AG04449 (cell line): ENCODE results near the gene PDZD4.
A peak's percentile ranks its signal among the peaks of the same experiment; 100 is the strongest.

Experiments used
- CTCF ChIA-PET: fragments of 350-600 bp; formaldehyde crosslinking; extraction: SDS; loops from one replicate; lab custom pipeline; 2021; ENCODE audit warnings: antibody characterized with exemption; lab: Yijun Ruan, JAX
- POLR2A ChIA-PET: fragments of 400-600, 350-600 bp; formaldehyde crosslinking; extraction: SDS; loops from one replicate; lab custom pipeline; 2020; ENCODE audit warnings: antibody characterized with exemption, inconsistent platforms; lab: Yijun Ruan, JAX
- DNase-seq: peaks from one replicate; pipeline ENCODE4 v3.0.0-alpha.2; 2010; ENCODE audit warnings: low read depth, low spot score
- H3K4me3 ChIP-seq: 2 replicates; pipeline ENCODE4 v1.5.1; 2011; ENCODE audit warnings: low read depth, mild to moderate bottlenecking, control low read depth, low read length
- TF ChIP-seq, protein P1 (sequence below): IDR thresholded peaks from one replicate; pipeline ENCODE4 v1.5.1; 2011; ENCODE audit warnings: mild to moderate bottlenecking, moderate library complexity, low read length, control low read depth, inconsistent platforms; ENCODE audit not compliant: insufficient read depth; ENCODE audit errors: missing control alignments

The PDZD4 gene

DNA sequence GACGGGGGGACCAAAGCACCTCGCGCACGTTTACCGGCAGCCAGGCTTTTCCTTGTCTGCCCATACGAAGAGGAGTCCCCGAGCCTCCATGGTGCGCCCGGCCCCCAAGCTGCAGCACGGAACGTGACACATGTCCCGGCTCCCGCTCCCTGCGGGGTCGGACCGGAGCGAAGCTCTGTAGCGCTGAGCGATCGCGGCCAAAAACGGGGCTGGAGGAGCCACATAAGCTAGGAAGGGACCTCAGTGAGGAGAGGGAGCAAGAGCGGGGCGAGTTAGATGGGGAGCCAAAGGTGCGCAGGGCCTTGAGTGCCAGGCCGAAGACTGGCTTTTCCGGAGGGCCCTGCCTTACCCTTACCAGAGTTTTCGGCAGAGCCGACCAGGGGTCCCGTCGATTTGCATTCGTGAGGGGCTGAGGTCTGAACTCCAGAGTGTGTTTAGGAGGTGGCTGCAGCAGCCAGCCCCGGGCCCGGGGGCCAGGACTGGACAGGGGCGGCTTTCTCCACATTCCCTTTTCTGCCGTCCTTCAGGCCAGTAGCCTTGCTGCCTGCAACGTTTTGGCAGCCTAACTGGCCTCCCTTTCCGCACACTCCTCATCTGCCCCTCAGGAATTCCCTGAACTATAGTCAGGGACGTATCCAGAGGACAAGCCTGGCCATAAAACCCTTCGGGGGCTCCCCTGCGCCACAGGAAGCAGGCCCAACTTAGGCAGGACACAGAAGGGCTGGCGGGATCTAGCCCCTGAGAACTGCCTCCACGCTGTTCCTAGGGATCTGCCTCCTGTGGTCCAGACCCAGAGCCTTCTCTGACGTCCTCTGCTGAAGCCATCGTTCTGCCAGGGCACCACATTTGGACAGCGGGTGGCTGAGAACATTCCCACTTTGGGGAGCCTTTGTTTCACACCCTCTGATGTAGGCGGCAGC, 35.2 kb downstream of the PDZD4 start:
- DNase-seq: no peak
- TF ChIP-seq, protein P1, sequence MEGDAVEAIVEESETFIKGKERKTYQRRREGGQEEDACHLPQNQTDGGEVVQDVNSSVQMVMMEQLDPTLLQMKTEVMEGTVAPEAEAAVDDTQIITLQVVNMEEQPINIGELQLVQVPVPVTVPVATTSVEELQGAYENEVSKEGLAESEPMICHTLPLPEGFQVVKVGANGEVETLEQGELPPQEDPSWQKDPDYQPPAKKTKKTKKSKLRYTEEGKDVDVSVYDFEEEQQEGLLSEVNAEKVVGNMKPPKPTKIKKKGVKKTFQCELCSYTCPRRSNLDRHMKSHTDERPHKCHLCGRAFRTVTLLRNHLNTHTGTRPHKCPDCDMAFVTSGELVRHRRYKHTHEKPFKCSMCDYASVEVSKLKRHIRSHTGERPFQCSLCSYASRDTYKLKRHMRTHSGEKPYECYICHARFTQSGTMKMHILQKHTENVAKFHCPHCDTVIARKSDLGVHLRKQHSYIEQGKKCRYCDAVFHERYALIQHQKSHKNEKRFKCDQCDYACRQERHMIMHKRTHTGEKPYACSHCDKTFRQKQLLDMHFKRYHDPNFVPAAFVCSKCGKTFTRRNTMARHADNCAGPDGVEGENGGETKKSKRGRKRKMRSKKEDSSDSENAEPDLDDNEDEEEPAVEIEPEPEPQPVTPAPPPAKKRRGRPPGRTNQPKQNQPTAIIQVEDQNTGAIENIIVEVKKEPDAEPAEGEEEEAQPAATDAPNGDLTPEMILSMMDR: no peak
- H3K4me3 ChIP-seq: peak overlapping the region; percentile 70
- ChIA-PET POLR2A (interaction anchor here (0.9 to 1.9 kb wide), 6 partner anchors 14 to 139 kb away, joined by 4 to 8 read pairs (median 6); partner anchors contain the start of genes NAA10 and SRPK3), CTCF (interaction anchor here (1.1 to 2.1 kb wide), 2 partner anchors 131 to 152 kb away, joined by 3 to 6 read pairs; partner anchors contain the start of gene ARHGAP4)

DNA sequence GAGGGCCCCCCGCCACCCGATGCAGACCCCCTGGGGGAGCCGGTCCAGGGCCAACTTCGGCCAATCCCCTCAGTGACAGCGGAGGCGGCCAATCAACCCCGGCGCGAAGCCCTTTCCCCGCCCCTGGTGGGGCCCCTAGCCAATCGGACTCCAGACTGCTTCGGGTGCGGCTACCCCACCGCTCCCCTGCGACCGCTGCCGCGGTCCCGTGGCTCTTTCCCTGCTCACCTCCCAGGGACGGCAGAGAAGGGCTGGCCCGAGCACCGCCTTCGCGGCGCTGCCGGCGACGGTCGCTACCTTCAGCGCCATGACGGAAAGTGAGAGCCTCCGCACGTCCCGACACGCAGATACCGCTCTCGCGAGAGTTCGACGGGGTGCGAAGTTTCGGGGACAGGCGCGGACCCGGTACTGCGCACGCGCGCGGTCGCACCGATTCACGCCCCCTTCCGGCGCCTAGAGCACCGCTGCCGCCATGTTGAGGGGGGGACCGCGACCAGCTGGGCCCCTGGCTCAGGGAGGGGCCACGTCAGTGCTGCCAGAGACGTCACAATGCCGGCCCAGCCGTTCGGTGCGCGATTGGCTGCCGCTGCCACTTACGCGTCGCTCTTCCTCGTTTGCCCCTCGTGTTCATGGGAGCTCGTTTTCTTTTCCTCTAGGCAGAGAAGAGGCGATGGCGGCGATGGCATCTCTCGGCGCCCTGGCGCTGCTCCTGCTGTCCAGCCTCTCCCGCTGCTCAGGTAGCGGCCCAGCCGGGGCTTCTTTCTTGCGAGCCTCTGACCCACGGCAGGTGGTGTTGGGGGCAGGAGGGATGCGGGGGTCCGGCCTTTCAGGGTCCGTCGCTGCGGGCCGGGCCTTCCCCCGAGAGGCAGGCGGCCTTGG, 36.1 kb downstream of the PDZD4 start, which contains the start of the genes IDH3G and SSR4:
TSS of gene IDH3G (minus strand) at position 358 of the 879 bp plus-strand sequence. CDS start at position 309, 49 bp downstream.
TSS of gene SSR4 (plus strand) at position 651 of the 879 bp plus-strand sequence. CDS start at position 671, 20 bp downstream.
- CTCF ChIA-PET: interaction anchor here (0.7 to 2.1 kb wide), 5 partner anchors 9 to 152 kb away, joined by 3 to 6 read pairs (median 4); partner anchors contain the start of genes ARHGAP4, PLXNB3 and SRPK3
- TF ChIP-seq, protein P1: peak; percentile 38
- POLR2A ChIA-PET: interaction anchor here (0.6 to 1.9 kb wide), 8 partner anchors 9 to 140 kb away, joined by 4 to 8 read pairs (median 6); partner anchors contain the start of genes NAA10 and SRPK3
- peak; percentile 59 for DNase-seq
- H3K4me3 ChIP-seq: peak within 1 kb of the TSS; percentile 84

DNA sequence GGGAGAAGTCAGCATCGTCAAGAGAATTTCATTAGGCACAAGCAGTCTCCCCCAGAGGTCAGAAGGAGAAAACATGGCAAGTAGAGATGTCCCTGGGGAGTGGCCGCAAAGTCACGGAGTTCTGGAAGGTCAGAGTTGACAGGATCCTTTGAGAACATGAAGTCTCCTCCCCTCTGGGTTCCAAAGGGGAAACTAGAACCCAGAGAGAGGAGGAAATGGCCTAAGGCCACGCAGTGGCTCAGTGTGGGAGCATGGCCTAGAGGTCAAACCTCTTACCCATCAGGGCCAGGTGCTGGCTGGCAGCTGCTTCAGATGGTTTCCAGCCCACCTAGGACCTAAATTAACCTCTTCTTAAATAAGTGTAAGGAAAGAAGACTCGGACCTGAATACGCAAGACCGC, 37.1 kb downstream of the PDZD4 start:
- peak overlapping the region; percentile 84 for H3K4me3 ChIP-seq
- no peak for DNase-seq
- CTCF ChIA-PET: interaction anchor here (1.0 to 2.1 kb wide), 3 partner anchors 8 to 153 kb away, joined by 4 to 6 read pairs (median 4); partner anchors contain the start of gene PLXNB3
- TF ChIP-seq, protein P1: no peak
- POLR2A ChIA-PET: interaction anchor here (1.8 to 1.9 kb wide), 2 partner anchors 27 to 135 kb away, joined by 5 to 8 read pairs; no protein-coding TSS in a partner anchor

DNA sequence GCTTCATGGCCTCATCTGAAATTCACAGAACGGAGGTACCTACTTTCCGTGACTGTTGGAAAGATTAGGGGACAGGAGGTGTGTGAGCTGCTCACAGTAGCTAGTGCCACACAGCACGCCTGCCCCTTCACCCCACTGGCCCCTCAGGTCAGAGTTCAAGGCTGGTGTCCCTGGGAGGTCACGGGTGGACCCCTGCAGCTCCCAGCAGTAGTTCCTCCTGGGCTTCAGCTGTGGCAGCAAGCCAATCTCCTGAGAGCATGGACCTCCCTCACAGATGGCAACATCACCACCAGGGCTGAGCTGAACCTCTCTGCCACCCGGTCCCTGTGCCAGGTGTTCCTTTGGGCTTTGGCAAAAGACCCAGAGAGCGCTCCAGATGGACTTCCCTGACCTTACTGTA, 38.0 kb downstream of the PDZD4 start:
- peak overlapping the region; percentile 6; the same call in 1 of the 2 replicates for H3K4me3 ChIP-seq
- ChIA-PET POLR2A (interaction anchor here (0.6 kb wide), 1 partner anchor 13 kb away, joined by 3 read pairs; no protein-coding TSS in a partner anchor), CTCF (no interaction called here)
- TF ChIP-seq, protein P1: no peak
- DNase-seq: no peak

DNA sequence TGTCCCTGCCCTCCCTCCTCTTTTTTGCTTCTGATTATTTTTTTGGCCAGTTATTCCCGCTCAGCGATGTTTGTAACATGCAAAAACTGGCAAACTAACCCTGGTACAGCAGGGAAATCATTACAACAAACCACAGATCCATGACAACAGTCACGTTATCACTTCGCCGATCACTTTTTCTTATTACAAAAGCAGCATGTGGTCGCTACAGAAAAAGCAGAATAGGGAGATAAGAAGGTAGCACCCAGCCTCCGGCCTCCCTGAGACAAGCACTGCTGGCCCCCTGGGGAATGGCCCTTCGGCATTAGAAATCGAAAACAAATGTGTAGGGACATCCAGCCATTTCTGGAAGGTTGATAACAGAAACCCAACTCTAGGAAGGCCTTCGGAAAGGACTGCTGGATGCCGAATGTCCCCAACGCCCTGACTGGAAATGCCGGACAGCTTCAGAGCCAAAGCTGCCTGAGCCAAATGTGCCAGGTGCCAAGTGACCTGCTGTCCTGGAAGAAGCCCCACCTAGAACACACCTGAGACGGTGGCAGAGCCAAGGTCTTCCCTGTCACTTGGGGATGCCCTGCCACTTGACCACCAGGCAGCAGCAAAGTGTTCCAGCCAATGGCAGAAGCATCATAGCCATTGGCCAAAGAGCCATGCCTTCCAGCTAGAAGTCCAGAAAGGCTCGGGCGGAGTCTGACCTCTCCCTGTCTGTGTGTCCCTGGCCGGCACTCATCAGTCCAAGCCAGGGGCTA, 39.1 kb downstream of the PDZD4 start:
- ChIA-PET POLR2A (no interaction called here), CTCF (no interaction called here)
- DNase-seq: no peak
- H3K4me3 ChIP-seq: no peak overlapping the region
- TF ChIP-seq, protein P1: no peak
